Measurements from ENCODE around the gene CCDC192. TPM values are rescaled to one million over a fixed set of nuclear protein-coding genes. Genes with fewer than 3 reads are reported as not detected.

The CCDC192 gene
- total RNA-seq, 5 donors from 2014 or later (not counting 1 experiment from before 2014, with no cell fraction given): 0.58 TPM; not detected in 4

DNA sequence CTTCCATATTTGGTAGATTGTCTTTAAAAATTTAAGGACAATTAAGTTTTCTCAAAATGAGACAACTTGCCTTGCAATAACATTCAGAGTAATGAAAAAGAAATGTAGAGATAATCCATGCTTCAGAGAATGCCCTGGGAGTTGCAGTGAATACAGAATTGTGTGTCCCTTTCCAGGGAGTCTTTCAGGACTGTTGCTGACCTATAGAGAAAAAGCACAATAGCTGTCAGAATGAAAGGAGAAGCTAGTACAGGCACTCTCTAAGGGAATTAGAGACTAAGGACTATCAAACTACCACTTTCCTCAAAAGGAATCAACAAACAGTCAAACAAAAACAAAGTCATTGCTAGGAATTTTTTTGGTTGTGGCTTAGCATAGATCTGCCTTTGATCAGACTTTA, 93.0 kb downstream of the CCDC192 start:
- Mint-ChIP-seq H3K9me3 (peaks cover 7 to 15% (median 10%) of the 10 kb centered on the region in 3 donors), H3K36me3 (no peaks in the 10 kb centered on the region), H3K4me3 (no peak overlapping the region), H3K4me1 (no peaks in the 10 kb centered on the region), H3K27me3 (no peaks in the 10 kb centered on the region), H3K27ac (no peak overlapping the region)
- ATAC-seq (replicated peaks in 1 of 4) (no peak), DNase-seq (no peak)
- Histone ChIP-seq H3K36me3 (ENCODE audit: control insufficient read depth in 2 of 2, extremely low read depth in 1 of 2, insufficient read depth in 1 of 2, low read length in 1 of 2) (no peaks in the 10 kb centered on the region), H3K27ac (ENCODE audit: low read length) (no peak overlapping the region), H3K27me3 (replicated peaks in 1 of 2; ENCODE audit: control insufficient read depth in 2 of 2, extremely low read depth in 1 of 2, insufficient read depth in 2 of 2, low read length in 1 of 2) (no peaks in the 10 kb centered on the region), H3K4me3 (ENCODE audit: control insufficient read depth in 1 of 2, extremely low read depth in 1 of 2, low read length in 1 of 2) (no peak overlapping the region), H3K9me3 (no peaks in the 10 kb centered on the region), H3K4me1 (ENCODE audit: control insufficient read depth in 1 of 2, extremely low read depth in 1 of 2, insufficient read depth in 2 of 2, low read length in 2 of 2) (no peaks in the 10 kb centered on the region)
- ChIA-PET CTCF (interaction anchor here in 1 of 2 donors (0.7 kb wide), 1 partner anchor 37 kb away, joined by 3 read pairs; no protein-coding TSS in a partner anchor), POLR2A (no interaction called here)

DNA sequence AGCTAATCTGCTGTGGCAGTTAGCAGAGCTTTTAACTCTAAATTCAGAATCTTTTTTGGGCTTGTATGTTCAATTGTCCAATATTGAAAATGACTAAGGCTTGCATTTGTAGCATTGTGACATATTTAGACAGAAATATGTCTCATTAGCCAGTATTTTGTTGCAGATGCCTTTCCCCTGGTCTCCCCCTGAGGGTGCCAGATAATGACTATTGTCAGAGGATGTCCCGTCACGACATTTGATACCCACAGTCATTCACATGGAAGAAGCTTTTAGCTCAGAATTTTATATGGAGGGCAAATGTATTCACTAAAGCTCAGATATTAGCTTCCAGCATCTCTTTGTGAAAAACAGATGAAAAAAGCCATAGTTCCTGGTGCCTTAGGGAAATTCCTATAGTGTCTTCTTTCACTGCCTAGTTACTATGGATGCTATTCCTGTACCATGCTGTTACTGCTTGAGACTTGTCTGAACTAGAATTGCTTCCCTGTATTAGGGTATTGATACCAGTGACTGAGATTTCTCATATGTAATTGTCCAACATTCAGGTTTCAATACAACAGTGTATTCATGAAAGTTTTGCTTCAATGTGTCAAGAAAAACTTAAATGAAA, 96.2 kb downstream of the CCDC192 start:
- Mint-ChIP-seq H3K9me3 (no peaks in the 10 kb centered on the region), H3K4me1 (no peaks in the 10 kb centered on the region), H3K27me3 (no peaks in the 10 kb centered on the region), H3K27ac (no peak overlapping the region), H3K4me3 (no peak overlapping the region), H3K36me3 (no peaks in the 10 kb centered on the region)
- H3K27ac ChIP-seq (ENCODE audit: low read length): no peak overlapping the region
- ChIA-PET CTCF (no interaction called here), POLR2A (interaction anchor here in 1 of 2 donors (0.6 kb wide), 1 partner anchor 1898 kb away, joined by 3 read pairs; no protein-coding TSS in a partner anchor)
- WGBS (ENCODE audit: insufficient coverage): no CpG with 5 or more reads among the region's 2 CpGs
- DNase-seq (no peak), ATAC-seq (replicated peaks in 1 of 4) (no peak)
- H3K9me3 ChIP-seq: no peaks in the 10 kb centered on the region
- no peaks in the 10 kb centered on the region for H3K4me1 ChIP-seq (ENCODE audit: control insufficient read depth in 1 of 2, extremely low read depth in 1 of 2, insufficient read depth in 2 of 2, low read length in 2 of 2)
- H3K4me3 ChIP-seq (ENCODE audit: control insufficient read depth in 1 of 2, extremely low read depth in 1 of 2, low read length in 1 of 2): no peak overlapping the region
- H3K36me3 ChIP-seq (ENCODE audit: control insufficient read depth in 2 of 2, extremely low read depth in 1 of 2, insufficient read depth in 1 of 2, low read length in 1 of 2): no peaks in the 10 kb centered on the region
- H3K27me3 ChIP-seq (replicated peaks in 1 of 2; ENCODE audit: control insufficient read depth in 2 of 2, extremely low read depth in 1 of 2, insufficient read depth in 2 of 2, low read length in 1 of 2): no peaks in the 10 kb centered on the region

DNA sequence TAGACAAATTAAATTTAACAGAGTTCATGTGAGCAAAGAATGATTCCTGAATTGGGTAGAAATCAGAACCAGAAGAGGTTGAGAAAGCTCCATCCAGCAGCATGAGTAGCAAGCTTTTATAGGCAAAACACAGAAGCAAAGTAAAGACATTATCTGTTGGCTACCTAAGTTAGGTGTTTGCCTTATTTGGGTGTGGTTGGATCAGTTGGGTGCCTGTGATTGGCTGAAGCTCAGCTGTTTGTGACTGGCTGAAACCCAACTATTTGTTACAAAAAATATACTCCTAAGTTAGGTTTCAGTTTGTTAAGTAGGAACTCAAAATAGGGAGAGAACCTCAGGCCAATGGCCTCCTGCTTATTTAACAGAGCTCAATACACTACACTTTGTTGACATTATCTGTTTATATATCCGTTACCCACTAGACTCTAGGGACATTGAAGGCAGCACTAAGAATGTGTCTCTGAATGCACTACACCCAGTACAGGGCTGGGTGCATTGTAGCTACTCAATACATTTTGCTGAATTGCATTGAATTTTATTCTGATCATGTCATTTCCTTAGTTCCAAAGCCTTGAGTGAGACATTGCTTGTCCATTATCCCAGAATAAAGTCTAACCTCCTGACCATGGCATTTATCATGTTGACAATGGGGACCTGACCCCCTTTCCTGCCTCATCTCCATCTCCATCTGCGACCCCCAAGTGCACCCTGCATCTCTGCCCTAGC, 98.7 kb downstream of the CCDC192 start:
- POLR2A ChIA-PET: no interaction called here

DNA sequence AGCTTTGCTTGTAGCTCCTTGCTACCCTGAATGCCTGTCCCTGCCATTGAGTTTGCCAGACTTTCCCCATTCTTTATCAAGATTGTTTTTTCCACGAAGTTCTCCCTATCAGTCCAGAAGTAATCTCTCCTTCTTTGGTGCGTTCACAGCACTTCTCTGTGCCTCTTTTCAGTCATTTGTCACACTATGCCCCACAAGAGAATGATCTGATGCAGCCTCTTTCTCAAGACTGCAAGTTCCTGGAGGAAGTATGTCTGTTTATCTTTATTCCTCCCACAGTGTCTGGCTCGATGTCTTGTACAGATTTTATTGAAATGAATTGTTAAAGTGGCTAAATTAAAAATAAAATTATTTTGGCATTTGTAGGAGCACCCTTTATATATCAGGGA, 99.3 kb downstream of the CCDC192 start:
- H3K4me3 Mint-ChIP-seq: no peak overlapping the region
- H3K9me3 Mint-ChIP-seq: no peaks in the 10 kb centered on the region
- 17% methylated on average over 1 of the region's 3 CpGs for WGBS (ENCODE audit: insufficient coverage)
- POLR2A ChIA-PET: no interaction called here
- DNase-seq: no peak
- no peak overlapping the region for H3K27ac ChIP-seq (ENCODE audit: low read length)
- no peaks in the 10 kb centered on the region for H3K36me3 ChIP-seq (ENCODE audit: control insufficient read depth in 2 of 2, extremely low read depth in 1 of 2, insufficient read depth in 1 of 2, low read length in 1 of 2)
- no peak for ATAC-seq (replicated peaks in 1 of 4)
- CTCF ChIA-PET: no interaction called here
- no peaks in the 10 kb centered on the region for H3K27me3 Mint-ChIP-seq
- H3K4me3 ChIP-seq (ENCODE audit: control insufficient read depth in 1 of 2, extremely low read depth in 1 of 2, low read length in 1 of 2): no peak overlapping the region
- no peaks in the 10 kb centered on the region for H3K4me1 ChIP-seq (ENCODE audit: control insufficient read depth in 1 of 2, extremely low read depth in 1 of 2, insufficient read depth in 2 of 2, low read length in 2 of 2)
- no peaks in the 10 kb centered on the region for H3K4me1 Mint-ChIP-seq
- H3K36me3 Mint-ChIP-seq: no peaks in the 10 kb centered on the region
- no peaks in the 10 kb centered on the region for H3K9me3 ChIP-seq
- no peak overlapping the region for H3K27ac Mint-ChIP-seq
- H3K27me3 ChIP-seq (replicated peaks in 1 of 2; ENCODE audit: control insufficient read depth in 2 of 2, extremely low read depth in 1 of 2, insufficient read depth in 2 of 2, low read length in 1 of 2): no peaks in the 10 kb centered on the region

More for the DNA sequence above, 98.7 kb downstream of the CCDC192 start:
- Mint-ChIP-seq H3K27me3 (no peaks in the 10 kb centered on the region), H3K27ac (no peak overlapping the region), H3K4me3 (no peak overlapping the region), H3K36me3 (no peaks in the 10 kb centered on the region), H3K9me3 (no peaks in the 10 kb centered on the region), H3K4me1 (no peaks in the 10 kb centered on the region)
- no peaks in the 10 kb centered on the region for H3K9me3 ChIP-seq
- H3K4me1 ChIP-seq (ENCODE audit: control insufficient read depth in 1 of 2, extremely low read depth in 1 of 2, insufficient read depth in 2 of 2, low read length in 2 of 2): no peaks in the 10 kb centered on the region
- CTCF ChIA-PET: no interaction called here
- ATAC-seq (replicated peaks in 1 of 4) (no peak), DNase-seq (no peak)
- H3K36me3 ChIP-seq (ENCODE audit: control insufficient read depth in 2 of 2, extremely low read depth in 1 of 2, insufficient read depth in 1 of 2, low read length in 1 of 2): no peaks in the 10 kb centered on the region
- 47% methylated on average over 1 of the region's 2 CpGs for WGBS (ENCODE audit: insufficient coverage)
- H3K4me3 ChIP-seq (ENCODE audit: control insufficient read depth in 1 of 2, extremely low read depth in 1 of 2, low read length in 1 of 2): no peak overlapping the region
- H3K27me3 ChIP-seq (replicated peaks in 1 of 2; ENCODE audit: control insufficient read depth in 2 of 2, extremely low read depth in 1 of 2, insufficient read depth in 2 of 2, low read length in 1 of 2): no peaks in the 10 kb centered on the region
- no peak overlapping the region for H3K27ac ChIP-seq (ENCODE audit: low read length)

DNA sequence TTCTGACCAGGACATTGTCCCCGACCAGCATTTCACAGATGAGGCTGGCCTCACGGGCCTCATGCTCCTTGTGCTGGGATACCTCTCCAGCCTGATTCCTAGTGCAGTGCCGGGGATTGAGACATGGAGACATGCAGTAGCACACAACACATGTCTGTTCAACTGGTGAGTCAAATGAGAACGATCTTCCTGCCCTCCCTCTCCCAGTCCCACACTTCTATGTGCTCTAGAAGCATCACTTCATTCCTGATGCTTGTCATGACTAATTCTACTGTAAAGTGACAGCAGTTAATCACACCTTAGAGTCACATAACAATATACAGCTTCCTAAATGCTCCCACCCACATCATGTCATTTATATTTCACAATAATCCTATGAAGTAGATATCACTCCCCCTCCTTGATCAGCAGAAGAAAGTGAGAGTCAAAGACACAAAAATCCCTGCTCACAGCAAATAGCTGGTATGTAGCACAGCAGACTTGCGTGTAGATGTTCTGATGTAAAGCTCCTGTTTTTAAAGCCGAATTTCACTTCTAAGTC, 101.8 kb downstream of the CCDC192 start:
- H3K27ac ChIP-seq (ENCODE audit: low read length): no peak overlapping the region
- 81% methylated on average over 4 of the region's 6 CpGs for WGBS (ENCODE audit: insufficient coverage)
- H3K9me3 Mint-ChIP-seq: no peaks in the 10 kb centered on the region
- no peak overlapping the region for H3K27ac Mint-ChIP-seq
- H3K4me1 Mint-ChIP-seq: no peaks in the 10 kb centered on the region
- peaks cover 0 to 10% of the 10 kb centered on the region in 2 donors for H3K27me3 Mint-ChIP-seq
- no peak for ATAC-seq (replicated peaks in 1 of 4)
- H3K4me1 ChIP-seq (ENCODE audit: control insufficient read depth in 1 of 2, extremely low read depth in 1 of 2, insufficient read depth in 2 of 2, low read length in 2 of 2): no peaks in the 10 kb centered on the region
- H3K36me3 Mint-ChIP-seq: no peaks in the 10 kb centered on the region
- H3K9me3 ChIP-seq: no peaks in the 10 kb centered on the region
- no peaks in the 10 kb centered on the region for H3K27me3 ChIP-seq (replicated peaks in 1 of 2; ENCODE audit: control insufficient read depth in 2 of 2, extremely low read depth in 1 of 2, insufficient read depth in 2 of 2, low read length in 1 of 2)
- ChIA-PET POLR2A (no interaction called here), CTCF (interaction anchor here in 1 of 2 donors (0.6 kb wide), 1 partner anchor 996 kb away, joined by 3 read pairs; no protein-coding TSS in a partner anchor)
- DNase-seq: no peak
- H3K4me3 ChIP-seq (ENCODE audit: control insufficient read depth in 1 of 2, extremely low read depth in 1 of 2, low read length in 1 of 2): no peak overlapping the region
- no peaks in the 10 kb centered on the region for H3K36me3 ChIP-seq (ENCODE audit: control insufficient read depth in 2 of 2, extremely low read depth in 1 of 2, insufficient read depth in 1 of 2, low read length in 1 of 2)
- H3K4me3 Mint-ChIP-seq: no peak overlapping the region

DNA sequence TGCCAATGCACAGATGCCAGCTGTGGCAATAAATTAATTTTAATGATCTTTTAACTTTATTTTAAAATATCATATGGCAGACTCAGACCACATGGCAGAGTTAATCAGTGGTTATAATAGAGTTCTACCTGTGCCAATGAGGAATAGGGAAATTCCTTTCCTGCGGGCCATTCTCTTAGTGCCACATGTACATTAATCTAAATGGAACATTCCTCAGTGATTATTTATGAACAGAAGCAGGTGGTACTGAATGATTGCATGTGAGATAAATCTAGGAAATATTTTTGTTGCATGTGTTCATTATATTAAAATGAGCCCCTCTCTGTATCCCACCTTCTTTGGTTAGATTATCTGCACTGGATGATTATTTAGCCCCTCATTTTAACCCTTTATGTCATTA, 102.3 kb downstream of the CCDC192 start:
- no peak for DNase-seq
- no peak for ATAC-seq (replicated peaks in 1 of 4)
- no peak overlapping the region for H3K4me3 Mint-ChIP-seq
- H3K9me3 Mint-ChIP-seq: no peaks in the 10 kb centered on the region
- Histone ChIP-seq H3K27me3 (replicated peaks in 1 of 2; ENCODE audit: control insufficient read depth in 2 of 2, extremely low read depth in 1 of 2, insufficient read depth in 2 of 2, low read length in 1 of 2) (no peaks in the 10 kb centered on the region), H3K27ac (ENCODE audit: low read length) (no peak overlapping the region), H3K4me3 (ENCODE audit: control insufficient read depth in 1 of 2, extremely low read depth in 1 of 2, low read length in 1 of 2) (no peak overlapping the region), H3K36me3 (ENCODE audit: control insufficient read depth in 2 of 2, extremely low read depth in 1 of 2, insufficient read depth in 1 of 2, low read length in 1 of 2) (no peaks in the 10 kb centered on the region), H3K9me3 (no peaks in the 10 kb centered on the region), H3K4me1 (ENCODE audit: control insufficient read depth in 1 of 2, extremely low read depth in 1 of 2, insufficient read depth in 2 of 2, low read length in 2 of 2) (no peaks in the 10 kb centered on the region)
- H3K27ac Mint-ChIP-seq: no peak overlapping the region
- no peaks in the 10 kb centered on the region for H3K4me1 Mint-ChIP-seq
- POLR2A ChIA-PET: no interaction called here
- no peaks in the 10 kb centered on the region for H3K36me3 Mint-ChIP-seq
- CTCF ChIA-PET: no interaction called here
- peaks cover 0 to 13% of the 10 kb centered on the region in 2 donors for H3K27me3 Mint-ChIP-seq
- no CpG with 5 or more reads among the region's 1 CpG for WGBS (ENCODE audit: insufficient coverage)

All from T-cell (primary cell).